Endothelial cell (in vitro differentiated cells): ENCODE data around the gene GADL1. TPM values are rescaled to one million over a fixed set of nuclear protein-coding genes. Genes with fewer than 3 reads are reported as not detected.

Experiments used
- DNase-seq: peaks from one replicate; pipeline ENCODE4 v3.0.0; 2021; ENCODE audit warnings: low spot score
- H3K27ac Mint-ChIP-seq: one replicate; pipeline ENCODE4 v1.8.0; 2021; ENCODE audit warnings: mixed read lengths, inconsistent platforms; ENCODE audit not compliant: unreplicated experiment
- H3K27me3 Mint-ChIP-seq: one replicate; pipeline ENCODE4 v1.8.0; 2021; ENCODE audit warnings: mild to moderate bottlenecking, moderate library complexity, mixed read lengths, inconsistent platforms; ENCODE audit not compliant: unreplicated experiment
- H3K36me3 Mint-ChIP-seq: one replicate; pipeline ENCODE4 v1.8.0; 2021; ENCODE audit warnings: mild to moderate bottlenecking, low read depth, mixed read lengths, inconsistent platforms; ENCODE audit not compliant: unreplicated experiment
- H3K4me1 Mint-ChIP-seq: one replicate; pipeline ENCODE4 v1.8.0; 2021; ENCODE audit warnings: mild to moderate bottlenecking, mixed read lengths, inconsistent platforms; ENCODE audit not compliant: unreplicated experiment
- H3K4me3 Mint-ChIP-seq: one replicate; pipeline ENCODE4 v1.8.0; 2021; ENCODE audit warnings: mild to moderate bottlenecking, mixed read lengths, inconsistent platforms; ENCODE audit not compliant: unreplicated experiment
- H3K9me3 Mint-ChIP-seq: one replicate; pipeline ENCODE4 v1.8.0; 2021; ENCODE audit warnings: mixed read lengths, inconsistent platforms; ENCODE audit not compliant: unreplicated experiment
- CTCF ChIP-seq: fragments of 200-600 bp; sonication (generic); IDR thresholded peaks from one replicate; pipeline ENCODE4 v1.5.0; 2021; ENCODE audit warnings: antibody characterized with exemption; ENCODE audit not compliant: unreplicated experiment
- total RNA-seq: library from RNA; stranded (reverse); fragmentation: NEBNext Ultra II Directional; extraction: Animal tissue kit (Norgen Biotek cat#: 25700); gene quantifications from one replicate; pipeline ENCODE4 v1.2.1, GENCODE V29; 2021; ENCODE audit not compliant: unreplicated experiment

GADL1 gene
- total RNA-seq, 1 donor from 2014 or later, result not detected

- H3K4me1 Mint-ChIP-seq, result no peaks in the 10 kb centered on the region
- H3K27ac Mint-ChIP-seq, result peak overlapping the region; percentile 0
- H3K27me3 Mint-ChIP-seq, result no peaks in the 10 kb centered on the region
- no peak for DNase-seq
- no peaks in the 10 kb centered on the region for H3K9me3 Mint-ChIP-seq
- no peak for TF ChIP-seq CTCF
- no peaks in the 10 kb centered on the region for H3K36me3 Mint-ChIP-seq
- H3K4me3 Mint-ChIP-seq, result no peak overlapping the region
These were observed 83.8 kb downstream of the GADL1 start for GRCh38 chr3:30810625-30811024.

GRCh38 chr3:30805695-30806094 is 88.8 kb downstream of the GADL1 start:
- no peaks in the 10 kb centered on the region for H3K4me1 Mint-ChIP-seq
- H3K27me3 Mint-ChIP-seq, result no peaks in the 10 kb centered on the region
- no peaks in the 10 kb centered on the region for H3K9me3 Mint-ChIP-seq
- no peak for TF ChIP-seq CTCF
- no peaks in the 10 kb centered on the region for H3K36me3 Mint-ChIP-seq
- no peak overlapping the region for H3K4me3 Mint-ChIP-seq
- no peak overlapping the region for H3K27ac Mint-ChIP-seq
- no peak for DNase-seq

DNA sequence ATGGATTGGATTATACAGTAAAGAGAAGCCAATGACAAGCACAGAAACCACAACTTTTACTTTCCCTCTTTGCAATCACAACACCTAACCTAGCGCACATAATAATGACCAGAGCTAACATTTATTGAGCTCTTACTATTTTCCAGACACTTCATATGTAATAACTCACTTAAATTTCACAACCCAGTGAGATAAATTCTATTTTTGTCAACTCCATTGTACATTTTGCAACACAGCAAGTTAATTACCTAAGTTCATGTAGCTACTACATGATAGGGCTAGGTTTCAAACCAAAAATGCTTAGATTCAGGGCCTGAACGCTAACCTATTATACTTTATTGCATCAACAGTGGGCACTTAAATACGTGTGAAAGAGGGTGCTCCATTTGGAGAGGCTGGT is 89.5 kb downstream of the GADL1 start:
- Mint-ChIP-seq H3K9me3 (no peaks in the 10 kb centered on the region), H3K27ac (no peak overlapping the region), H3K36me3 (no peaks in the 10 kb centered on the region), H3K27me3 (no peaks in the 10 kb centered on the region), H3K4me1 (no peaks in the 10 kb centered on the region), H3K4me3 (no peak overlapping the region)
- TF ChIP-seq CTCF, result no peak
- no peak for DNase-seq

GRCh38 chr3:30795176-30795575 is 99.3 kb downstream of the GADL1 start:
- no peaks in the 10 kb centered on the region for H3K4me1 Mint-ChIP-seq
- H3K36me3 Mint-ChIP-seq, result no peaks in the 10 kb centered on the region
- no peaks in the 10 kb centered on the region for H3K9me3 Mint-ChIP-seq
- no peaks in the 10 kb centered on the region for H3K27me3 Mint-ChIP-seq
- no peak overlapping the region for H3K27ac Mint-ChIP-seq
- no peak overlapping the region for H3K4me3 Mint-ChIP-seq
- TF ChIP-seq CTCF, result no peak
- no peak for DNase-seq

DNA sequence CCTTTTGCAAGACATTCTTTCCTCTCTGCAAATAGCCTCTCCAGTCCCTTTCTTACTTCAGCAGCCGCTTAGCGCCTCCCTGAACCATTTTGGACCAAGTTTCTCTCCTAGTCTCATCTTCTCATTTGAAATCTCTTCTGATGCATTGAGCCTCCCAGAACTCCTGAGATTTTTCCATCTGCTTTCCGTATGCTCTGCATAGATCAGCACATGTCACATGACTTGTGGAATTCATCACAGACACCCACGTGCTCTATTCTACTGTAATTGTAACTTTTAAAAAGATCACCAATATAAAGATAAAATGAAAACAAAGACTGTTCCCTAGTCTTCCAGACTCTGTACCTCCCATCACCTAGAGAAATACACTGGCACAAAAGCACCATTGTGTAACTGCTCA is 100.7 kb downstream of the GADL1 start:
- Mint-ChIP-seq H3K9me3 (no peaks in the 10 kb centered on the region), H3K27me3 (no peaks in the 10 kb centered on the region), H3K27ac (no peak overlapping the region), H3K36me3 (no peaks in the 10 kb centered on the region), H3K4me1 (no peaks in the 10 kb centered on the region), H3K4me3 (no peak overlapping the region)
- no peak for TF ChIP-seq CTCF
- DNase-seq, result no peak
